ENCODE measurements around the gene LTBP2. TPM values are rescaled to one million over a fixed set of nuclear protein-coding genes. Genes with fewer than 3 reads are reported as not detected.

LTBP2 gene
- total RNA-seq, 1 experiment from 2014 or later, result 1.5 TPM

- H3K27me3 ChIP-seq (ENCODE audit: insufficient read depth, low read length), result no peaks in the 10 kb centered on the region
Measured at GRCh38 chr14:74574090-74574433, 38.0 kb downstream of the LTBP2 start.

More at GRCh38 chr14:74574090-74574433, 38.0 kb downstream of the LTBP2 start:
- Histone ChIP-seq H3K9ac (ENCODE audit: low read length) (no peak overlapping the region), H3K9me2 (ENCODE audit: insufficient read depth) (no peaks in the 10 kb centered on the region), H3K36me3 (ENCODE audit: control insufficient read depth in 1 of 2, insufficient read depth in 2 of 2, low read length in 2 of 2) (no peaks in the 10 kb centered on the region), H3K27ac (ENCODE audit: low read depth, low read length) (no peak overlapping the region), H2AFZ (ENCODE audit: low read depth, low read length, poor library complexity, severe bottlenecking) (no peak overlapping the region), H3K79me2 (ENCODE audit: insufficient read depth, low read length) (no peaks in the 10 kb centered on the region), H3K4me1 (ENCODE audit: control insufficient read depth in 1 of 2, insufficient read depth in 2 of 2, low read length in 2 of 2) (peaks cover 38 to 76% of the 10 kb centered on the region in 2 experiments), H3K9me3 (ENCODE audit: control insufficient read depth in 1 of 2, insufficient read depth in 1 of 2, low read depth in 1 of 2, low read length in 2 of 2) (no peaks in the 10 kb centered on the region), H3K4me2 (ENCODE audit: low read length) (no peak overlapping the region), H4K20me1 (ENCODE audit: insufficient read depth) (no peaks in the 10 kb centered on the region), H3K4me3 (replicated peaks in 1 of 2; ENCODE audit: low read depth in 1 of 2, low read length in 2 of 2) (no peak overlapping the region)
- ChIA-PET CTCF (no interaction called here), RAD21 (ENCODE audit: low non-redundant PET in 1 of 2, low total read pairs in 2 of 2, uncharacterized antibody in 2 of 2, unreplicated experiment in 2 of 2) (no interaction called here), POLR2A (no interaction called here)
- DNase-seq (ENCODE audit: low read depth, low spot score) (no peak), ATAC-seq (no peak)
- intact Hi-C loops (cut with micrococcal nuclease), result no loop called here
- BruUV-seq (replicated peaks), result no TSS peak
- TF ChIP-seq TCF7L2 (IDR thresholded peaks at IDR 0.05; ENCODE audit: borderline replicate concordance, extremely low read depth, insufficient read depth, insufficient read length) (no peak), MAX (IDR thresholded peaks at IDR 0.05) (no peak), JUND (IDR thresholded peaks at IDR 0.05) (no peak), FOSL1 (IDR thresholded peaks at IDR 0.05; ENCODE audit: low read depth) (no peak), YY1 (IDR thresholded peaks at IDR 0.05; ENCODE audit: extremely low read depth, insufficient replicate concordance, low read depth, low read length) (no peak), REST (IDR thresholded peaks at IDR 0.05; ENCODE audit: low read depth) (no peak), ELF1 (IDR thresholded peaks at IDR 0.05; ENCODE audit: borderline replicate concordance, low read depth) (no peak), ZBTB33 (IDR thresholded peaks at IDR 0.05; ENCODE audit: extremely low read depth, insufficient replicate concordance, low read length) (no peak), POLR2A (IDR thresholded peaks at IDR 0.05; ENCODE audit: borderline replicate concordance, extremely low read depth, insufficient read depth, insufficient read length) (no peak), CBX3 (IDR thresholded peaks at IDR 0.05; ENCODE audit: low read depth) (no peak), SIN3A (IDR thresholded peaks at IDR 0.05; ENCODE audit: low read depth) (no peak)
- TF ChIP-seq, protein P1, sequence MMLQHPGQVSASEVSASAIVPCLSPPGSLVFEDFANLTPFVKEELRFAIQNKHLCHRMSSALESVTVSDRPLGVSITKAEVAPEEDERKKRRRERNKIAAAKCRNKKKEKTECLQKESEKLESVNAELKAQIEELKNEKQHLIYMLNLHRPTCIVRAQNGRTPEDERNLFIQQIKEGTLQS (IDR thresholded peaks at IDR 0.05), result no peak
- TF ChIP-seq, protein P2, sequence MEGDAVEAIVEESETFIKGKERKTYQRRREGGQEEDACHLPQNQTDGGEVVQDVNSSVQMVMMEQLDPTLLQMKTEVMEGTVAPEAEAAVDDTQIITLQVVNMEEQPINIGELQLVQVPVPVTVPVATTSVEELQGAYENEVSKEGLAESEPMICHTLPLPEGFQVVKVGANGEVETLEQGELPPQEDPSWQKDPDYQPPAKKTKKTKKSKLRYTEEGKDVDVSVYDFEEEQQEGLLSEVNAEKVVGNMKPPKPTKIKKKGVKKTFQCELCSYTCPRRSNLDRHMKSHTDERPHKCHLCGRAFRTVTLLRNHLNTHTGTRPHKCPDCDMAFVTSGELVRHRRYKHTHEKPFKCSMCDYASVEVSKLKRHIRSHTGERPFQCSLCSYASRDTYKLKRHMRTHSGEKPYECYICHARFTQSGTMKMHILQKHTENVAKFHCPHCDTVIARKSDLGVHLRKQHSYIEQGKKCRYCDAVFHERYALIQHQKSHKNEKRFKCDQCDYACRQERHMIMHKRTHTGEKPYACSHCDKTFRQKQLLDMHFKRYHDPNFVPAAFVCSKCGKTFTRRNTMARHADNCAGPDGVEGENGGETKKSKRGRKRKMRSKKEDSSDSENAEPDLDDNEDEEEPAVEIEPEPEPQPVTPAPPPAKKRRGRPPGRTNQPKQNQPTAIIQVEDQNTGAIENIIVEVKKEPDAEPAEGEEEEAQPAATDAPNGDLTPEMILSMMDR (IDR thresholded peaks at IDR 0.05 in 2 of 3, conservative IDR thresholded peaks at IDR 0.05 in 1 of 3; ENCODE audit: borderline replicate concordance in 1 of 3, insufficient read depth in 1 of 3, low read depth in 2 of 3, low read length in 2 of 3), result no peak
